Epidermal melanocyte (primary cell): Measurements from ENCODE around the gene CEP85L.

Experiments
- DNase-seq: peaks from one replicate; pipeline ENCODE4 v3.0.0; 2011; ENCODE audit warnings: low spot score; ENCODE audit not compliant: insufficient read length

The CEP85L gene

GRCh38 chr6:118580585-118581419 is 70.6 kb downstream of the CEP85L start:
- no peak for DNase-seq

DNA sequence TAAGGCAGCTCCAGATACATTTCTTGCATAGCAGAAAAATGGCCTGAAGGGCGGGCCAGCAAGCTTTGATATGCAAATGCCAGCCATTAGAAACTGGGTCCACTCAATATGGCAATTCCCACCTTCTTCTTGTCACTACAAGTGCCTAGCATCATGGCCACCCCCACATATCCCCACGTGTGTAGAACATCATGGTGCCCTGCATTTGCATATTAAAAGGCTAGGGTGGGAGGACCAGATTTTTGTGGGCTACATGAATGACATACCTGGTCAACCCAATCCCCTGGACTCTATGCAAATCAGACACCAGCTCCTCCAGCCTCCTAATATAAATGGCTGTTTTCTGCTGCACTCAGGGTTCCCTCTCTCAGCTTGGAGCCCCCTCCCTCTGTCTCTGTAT is 71.6 kb downstream of the CEP85L start:
- no peak for DNase-seq

DNA sequence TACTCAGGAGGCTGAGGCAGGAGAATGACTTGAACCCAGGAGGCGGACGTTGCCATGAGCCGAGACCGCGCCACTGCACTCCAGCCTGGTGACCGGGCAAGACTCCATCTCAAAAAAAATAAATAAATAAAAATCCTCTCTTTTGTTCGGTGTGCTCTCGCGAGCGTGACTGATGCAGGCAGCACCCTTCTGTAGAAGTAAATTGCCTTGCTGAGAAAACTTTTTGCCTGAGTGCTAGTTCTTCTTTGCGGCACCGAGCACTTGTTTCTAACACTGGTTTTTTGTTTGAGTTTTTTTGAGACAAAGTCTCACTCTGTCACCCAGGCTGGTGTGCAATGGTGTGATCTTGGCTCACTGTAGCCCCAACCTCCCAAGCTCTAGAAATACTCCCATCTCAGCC is 72.8 kb downstream of the CEP85L start:
- DNase-seq: no peak

- DNase-seq: no peak
Observed at GRCh38 chr6:118577972-118578371, 73.4 kb downstream of the CEP85L start.

- DNase-seq: no peak
Observed at GRCh38 chr6:118574051-118574865, 77.1 kb downstream of the CEP85L start.

DNA sequence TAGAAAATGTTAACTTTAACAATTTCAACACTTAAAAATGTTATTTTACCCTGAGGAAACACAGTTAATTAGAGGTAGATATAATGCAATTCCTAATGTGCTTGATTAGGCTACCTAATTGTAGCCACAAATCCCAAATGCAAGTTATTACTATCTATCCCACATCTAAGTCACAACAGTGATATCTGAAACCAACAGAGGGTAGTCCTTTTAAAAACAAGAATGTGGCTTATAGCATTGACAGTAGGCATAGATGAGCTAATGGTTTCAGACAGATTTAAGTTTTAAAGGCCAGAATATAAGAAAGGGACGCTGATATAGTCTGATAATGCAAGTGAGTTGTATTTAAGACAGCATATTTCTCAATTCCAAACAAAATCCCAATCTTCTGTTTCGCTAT is 80.3 kb downstream of the CEP85L start:
- no peak for DNase-seq

GRCh38 chr6:118569498-118569897 is 81.9 kb downstream of the CEP85L start:
- no peak for DNase-seq

- DNase-seq: no peak
Observed at GRCh38 chr6:118567974-118568373, 83.4 kb downstream of the CEP85L start.

DNA sequence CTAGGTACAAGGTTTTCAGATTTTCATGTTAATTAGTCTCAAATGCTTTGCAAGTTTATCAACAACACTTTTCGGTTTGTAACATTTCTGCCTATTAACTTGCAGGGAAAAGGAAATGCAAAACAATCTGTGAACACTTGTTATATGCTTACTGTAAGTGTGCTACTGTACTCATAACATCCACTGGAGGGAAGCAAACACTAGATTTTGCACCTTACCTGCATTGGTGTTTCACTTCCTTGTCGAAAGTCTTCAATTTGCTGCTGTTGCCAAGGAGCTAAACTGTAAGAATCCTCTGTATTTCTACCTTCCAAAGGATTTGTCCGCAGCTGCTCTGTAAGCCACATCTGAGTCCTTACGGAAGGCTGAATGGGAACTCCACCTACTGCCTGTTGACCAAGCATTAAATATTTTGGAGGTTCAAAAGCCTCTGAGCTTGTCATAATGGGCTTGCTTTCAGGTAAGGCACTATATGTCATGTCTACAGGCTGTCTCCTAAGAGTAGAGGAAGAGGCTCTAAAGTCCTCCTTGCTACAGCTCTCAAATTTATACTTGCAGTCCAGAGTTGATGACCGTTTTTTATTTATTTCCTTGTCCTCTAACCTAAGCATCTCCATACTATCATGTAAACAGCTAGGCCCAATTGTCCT is 86.0 kb downstream of the CEP85L start:
- no peak for DNase-seq

DNA sequence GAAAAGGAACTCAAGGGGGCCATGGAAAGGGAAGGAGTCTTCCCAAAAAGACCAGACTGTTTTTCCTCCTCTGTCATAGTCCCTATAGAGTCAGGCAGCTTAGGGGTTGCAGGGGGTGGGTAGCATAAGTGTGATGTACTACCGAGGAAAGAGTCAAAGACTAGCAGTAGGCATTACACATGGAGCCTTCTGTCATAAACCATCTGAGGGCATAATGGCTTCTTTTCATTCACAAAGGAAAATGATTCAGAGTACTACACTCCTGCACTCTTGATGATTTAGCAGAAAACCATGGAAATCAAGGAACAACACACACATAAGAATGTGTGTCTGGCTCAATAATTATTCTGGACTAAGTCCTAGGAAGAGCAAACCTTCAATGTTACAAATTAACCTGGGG is 88.4 kb downstream of the CEP85L start:
- DNase-seq: no peak

- no peak for DNase-seq
Observed at GRCh38 chr6:118562248-118562647, 89.1 kb downstream of the CEP85L start.

DNA sequence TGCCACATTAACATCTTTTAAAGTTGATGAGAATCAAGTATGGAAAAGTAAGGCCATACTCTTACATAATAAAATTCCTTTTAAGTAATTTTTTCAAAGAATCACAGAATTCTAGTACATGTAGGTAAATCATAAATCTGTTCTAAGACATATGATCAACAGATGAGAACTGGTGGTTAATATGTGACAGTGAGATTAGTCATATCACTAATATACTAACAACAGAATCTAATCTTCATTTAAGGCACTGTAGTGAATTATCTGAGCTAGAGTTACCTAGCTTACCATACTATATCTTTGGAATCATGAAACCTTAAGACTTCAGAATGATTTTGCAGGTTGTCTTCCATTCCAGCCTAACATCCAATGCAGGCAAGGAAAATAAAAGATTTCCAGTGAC is 91.7 kb downstream of the CEP85L start:
- no peak for DNase-seq

GRCh38 chr6:118558464-118559217 is 92.8 kb downstream of the CEP85L start:
- no peak for DNase-seq

DNA sequence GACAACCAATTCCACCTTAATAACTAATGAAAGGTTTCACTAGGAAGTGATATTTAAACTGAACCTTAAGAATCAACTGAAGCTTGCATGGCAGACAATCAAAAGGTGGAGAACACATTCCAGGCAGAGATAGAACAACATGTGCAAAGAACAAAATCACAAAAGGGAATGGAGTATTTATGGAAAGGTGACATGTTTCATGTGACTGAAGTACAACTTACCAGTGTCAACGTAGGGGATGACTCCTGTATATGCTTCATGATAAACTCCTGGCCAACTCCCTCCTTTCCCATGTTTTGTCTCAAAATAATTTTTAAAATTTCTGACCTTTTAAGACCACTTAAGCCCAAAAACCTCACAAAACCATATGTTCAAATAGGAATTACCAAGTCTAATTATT is 96.7 kb downstream of the CEP85L start:
- DNase-seq: no peak

DNA sequence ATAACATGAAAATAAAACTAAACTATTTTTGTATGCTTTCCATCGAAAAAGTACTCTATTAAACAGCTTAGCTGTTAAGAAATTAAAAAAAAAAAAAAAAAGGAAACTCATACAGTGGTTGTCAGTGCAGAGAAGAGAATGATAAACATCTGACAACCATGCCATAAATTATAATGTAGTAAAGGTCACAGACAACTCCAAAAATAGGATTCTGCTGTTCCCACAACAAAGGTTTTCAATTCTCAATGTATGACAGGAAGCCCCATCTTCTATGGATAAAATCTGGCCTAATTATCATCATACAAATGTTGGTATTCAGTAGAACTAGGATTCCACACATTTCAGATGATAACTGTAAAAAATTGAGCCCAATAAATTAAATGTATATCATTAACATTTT is 98.3 kb downstream of the CEP85L start:
- no peak for DNase-seq

DNA sequence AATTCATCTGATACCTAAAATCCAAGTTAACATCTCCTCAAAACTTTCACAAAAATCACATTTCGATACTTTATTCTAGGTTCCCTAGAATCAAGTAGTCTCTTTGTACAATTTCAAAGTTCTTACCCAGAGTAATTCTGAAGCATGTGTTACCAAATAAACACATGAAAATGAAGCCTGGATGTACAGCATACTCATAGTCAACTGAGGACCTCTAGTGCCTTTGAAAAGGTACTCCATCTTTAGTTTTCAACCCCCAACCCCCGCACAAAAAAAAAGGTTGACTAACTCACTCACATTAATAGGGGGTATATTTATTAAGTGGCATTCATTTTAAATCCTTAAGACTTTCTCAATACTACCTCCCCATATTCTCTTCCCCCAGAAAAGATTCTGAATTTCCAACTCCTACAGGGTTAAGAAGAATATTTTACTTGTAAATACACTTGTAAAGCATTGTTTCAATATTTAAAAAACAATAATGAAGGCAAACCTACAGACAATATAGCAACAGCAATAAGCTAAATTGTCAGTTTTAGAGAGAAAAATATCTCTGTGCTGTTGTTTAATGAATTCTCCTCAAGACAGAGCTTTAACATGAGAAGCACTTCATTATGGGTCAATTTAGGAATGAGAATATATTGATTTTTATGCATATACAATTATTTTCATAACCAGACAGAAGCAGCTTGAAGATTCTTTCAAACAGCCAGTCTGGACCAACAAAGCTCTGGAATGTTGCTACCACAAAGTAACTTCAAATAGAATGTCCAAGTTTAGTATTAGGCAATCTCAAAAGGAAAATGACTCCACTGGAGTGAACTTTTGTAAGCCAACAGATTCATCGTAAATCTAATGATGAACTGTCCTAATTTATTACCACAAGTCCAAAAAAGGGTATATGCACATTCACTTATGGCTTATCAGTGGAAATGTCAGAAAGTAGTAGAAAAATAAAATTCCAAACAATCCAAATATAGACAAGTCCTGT is 100.0 kb downstream of the CEP85L start:
- DNase-seq: peak; percentile 35

GRCh38 chr6:118548613-118549012 is 102.8 kb downstream of the CEP85L start:
- DNase-seq: no peak

DNA sequence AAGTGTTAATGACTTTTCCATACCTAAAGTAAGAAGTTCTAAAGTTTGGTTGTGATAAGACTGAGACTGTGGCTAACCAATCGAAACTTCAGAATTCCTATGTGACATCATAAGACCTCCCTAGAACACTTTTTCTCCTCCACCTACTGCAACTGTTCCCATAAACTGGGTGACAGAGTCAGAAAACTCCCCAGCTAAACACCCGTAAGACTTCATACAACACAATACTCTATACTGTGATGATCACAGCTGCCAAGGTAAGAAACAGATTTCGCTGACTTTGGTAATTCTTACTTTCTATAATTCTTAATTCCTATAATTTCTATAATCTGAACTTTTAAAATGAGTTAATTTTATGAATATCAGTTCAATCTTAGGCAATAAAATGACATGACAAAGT is 103.3 kb downstream of the CEP85L start, which contains the start of gene PLN:
TSS of gene PLN (plus strand) at position 161 of the 400 bp plus-strand sequence. CDS start 10,626 bp downstream, outside the sequence.
- no peak for DNase-seq

- DNase-seq: no peak
Observed at GRCh38 chr6:118546880-118547218, 104.5 kb downstream of the CEP85L start.
